BLaER1 (cell line): ENCODE data around the gene EXOC3L4.

Experiments used
- H3K27ac ChIP-seq: shearing (Covaris generic); formaldehyde crosslinking; 2 replicates; pipeline ENCODE4 v1.8.1; 2022
- H3K27me3 ChIP-seq: shearing (Covaris generic); formaldehyde crosslinking; 2 replicates; pipeline ENCODE4 v1.8.1; 2022
- H3K36me3 ChIP-seq: shearing (Covaris generic); formaldehyde crosslinking; 2 replicates; pipeline ENCODE4 v1.8.1; 2022
- H3K4me1 ChIP-seq: shearing (Covaris generic); formaldehyde crosslinking; 2 replicates; pipeline ENCODE4 v1.8.1; 2022
- H3K4me2 ChIP-seq: shearing (Covaris generic); formaldehyde crosslinking; 2 replicates; pipeline ENCODE4 v1.8.1; 2022
- H3K4me3 ChIP-seq: shearing (Covaris generic); formaldehyde crosslinking; 2 replicates; pipeline ENCODE4 v1.8.1; 2022
- H3K9ac ChIP-seq: shearing (Covaris generic); formaldehyde crosslinking; 2 replicates; pipeline ENCODE4 v1.8.1; 2022
- H3K9me3 ChIP-seq: shearing (Covaris generic); formaldehyde crosslinking; 2 replicates; pipeline ENCODE4 v1.8.1; 2022
- H4K20me1 ChIP-seq: shearing (Covaris generic); formaldehyde crosslinking; 2 replicates; pipeline ENCODE4 v1.8.1; 2022
- Cebpa-rat ChIP-seq: shearing (Covaris generic); IDR thresholded peaks from 2 replicates; pipeline ENCODE4 v1.8.1; 2022

The EXOC3L4 gene

DNA sequence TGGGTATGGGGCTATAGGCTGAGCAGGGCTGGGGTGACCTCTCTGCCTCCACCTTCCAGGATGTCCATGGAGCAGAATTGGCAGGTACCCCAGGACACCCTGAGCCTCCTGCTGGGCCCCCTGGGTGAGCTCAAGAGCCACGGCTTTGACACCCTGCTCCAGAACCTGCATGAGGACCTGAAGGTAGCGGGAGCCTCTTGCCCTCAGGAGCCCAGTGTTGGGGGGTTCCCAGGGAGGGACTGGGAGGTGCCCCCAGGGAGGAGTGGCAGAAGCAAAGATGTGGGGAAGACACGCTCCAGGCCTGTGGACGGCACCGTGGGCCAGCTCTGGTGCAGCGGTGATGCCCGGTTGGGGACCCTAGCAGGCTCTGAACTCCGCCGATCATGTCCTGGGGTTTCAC lies 37.1 kb downstream of the EXOC3L4 start:
- Histone ChIP-seq H3K27me3 (no peaks in the 10 kb centered on the region), H3K27ac (no peak overlapping the region), H3K36me3 (peaks cover 97% of the 10 kb centered on the region), H3K4me1 (peaks cover 16% of the 10 kb centered on the region; the same call in 1 of the 2 replicates), H3K4me3 (no peak overlapping the region), H4K20me1 (peaks cover 41% of the 10 kb centered on the region), H3K4me2 (no peak overlapping the region), H3K9me3 (no peaks in the 10 kb centered on the region), H3K9ac (no peak overlapping the region)
- TF ChIP-seq Cebpa-rat: no peak

DNA sequence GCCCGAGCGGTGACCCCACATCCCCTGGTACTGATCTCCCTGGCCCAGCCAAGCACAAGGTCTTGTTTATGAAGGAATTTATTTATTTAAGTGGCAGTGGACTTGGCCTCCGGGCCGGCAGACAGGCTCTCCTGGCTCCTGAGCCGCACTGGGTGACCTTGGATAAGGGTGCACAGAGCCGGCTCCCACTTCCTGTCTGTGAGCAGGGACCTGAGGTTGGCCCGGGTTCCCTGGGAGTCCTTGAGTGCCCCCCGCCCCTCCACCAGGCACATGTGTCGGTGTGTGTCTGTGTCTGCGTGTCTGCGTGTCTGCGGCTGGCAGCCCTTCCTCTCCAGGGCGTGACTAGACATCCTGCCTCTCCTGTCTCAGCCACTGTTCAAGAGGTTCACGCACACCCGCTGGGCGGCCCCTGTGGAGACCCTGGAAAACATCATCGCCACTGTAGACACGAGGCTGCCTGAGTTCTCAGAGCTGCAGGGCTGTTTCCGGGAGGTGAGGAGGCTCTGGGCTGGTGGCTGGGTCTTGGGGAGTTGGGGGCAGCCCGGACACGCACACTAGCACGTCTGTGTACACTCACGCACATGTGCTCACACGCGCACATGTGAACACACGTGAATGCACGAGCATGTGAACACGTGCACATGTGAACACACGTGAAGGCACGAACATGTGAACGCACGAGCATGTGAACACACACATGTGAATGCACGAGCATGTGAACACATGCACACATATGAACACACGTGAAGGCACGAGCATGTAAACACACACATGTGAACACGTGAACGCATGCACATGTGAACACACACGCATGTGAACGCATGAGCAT lies 38.1 kb downstream of the EXOC3L4 start:
- no peak for TF ChIP-seq Cebpa-rat
- Histone ChIP-seq H3K36me3 (peaks cover 93% of the 10 kb centered on the region), H3K9me3 (no peaks in the 10 kb centered on the region), H3K27me3 (no peaks in the 10 kb centered on the region), H3K4me3 (no peak overlapping the region), H4K20me1 (peaks cover 33% of the 10 kb centered on the region), H3K9ac (no peak overlapping the region), H3K4me1 (peaks cover 15% of the 10 kb centered on the region; the same call in 1 of the 2 replicates), H3K4me2 (no peak overlapping the region), H3K27ac (no peak overlapping the region)

DNA sequence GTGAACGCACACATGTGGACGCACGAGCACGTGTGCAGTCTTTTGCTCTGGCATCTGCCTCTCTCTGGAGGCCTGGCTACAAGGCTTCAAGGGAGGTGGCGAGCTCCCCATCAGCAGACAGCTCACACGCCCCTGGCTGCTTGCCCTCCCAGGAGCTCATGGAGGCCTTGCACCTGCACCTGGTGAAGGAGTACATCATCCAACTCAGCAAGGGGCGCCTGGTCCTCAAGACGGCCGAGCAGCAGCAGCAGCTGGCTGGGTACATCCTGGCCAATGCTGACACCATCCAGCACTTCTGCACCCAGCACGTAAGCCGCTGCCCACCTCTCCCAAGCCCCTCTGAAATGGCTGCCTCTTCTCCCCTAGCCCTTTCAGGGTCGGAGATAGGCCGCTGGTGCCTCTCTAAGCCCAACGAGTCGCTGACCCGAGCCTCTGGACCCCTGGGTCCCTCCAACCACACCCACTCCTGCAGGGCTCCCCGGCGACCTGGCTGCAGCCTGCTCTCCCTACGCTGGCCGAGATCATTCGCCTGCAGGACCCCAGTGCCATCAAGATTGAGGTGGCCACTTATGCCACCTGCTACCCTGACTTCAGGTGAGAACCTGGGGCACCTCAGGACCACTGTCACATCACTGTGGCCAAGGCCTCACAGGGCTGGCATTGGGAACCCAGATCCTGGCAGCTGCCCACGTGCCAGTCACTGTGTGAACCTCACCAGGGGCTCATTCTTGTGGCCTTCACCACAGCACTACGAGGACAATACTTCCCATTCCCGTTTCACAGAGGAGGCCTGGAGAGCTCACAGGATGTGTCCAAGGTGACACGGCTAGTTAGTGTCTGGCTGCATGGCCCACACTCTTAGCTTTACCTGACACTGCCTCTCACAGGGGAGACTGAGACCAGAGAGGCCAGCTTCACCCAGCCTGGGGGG lies 39.0 kb downstream of the EXOC3L4 start:
- Histone ChIP-seq H3K9me3 (no peaks in the 10 kb centered on the region), H3K27ac (no peak overlapping the region), H3K4me3 (no peak overlapping the region), H3K4me1 (0 out of 2 replicates have a peak, but pooled peaks cover 7% of the 10 kb centered on the region), H4K20me1 (peaks cover 25% of the 10 kb centered on the region), H3K9ac (no peak overlapping the region), H3K4me2 (no peak overlapping the region), H3K36me3 (peaks cover 85% of the 10 kb centered on the region), H3K27me3 (no peaks in the 10 kb centered on the region)
- no peak for TF ChIP-seq Cebpa-rat

DNA sequence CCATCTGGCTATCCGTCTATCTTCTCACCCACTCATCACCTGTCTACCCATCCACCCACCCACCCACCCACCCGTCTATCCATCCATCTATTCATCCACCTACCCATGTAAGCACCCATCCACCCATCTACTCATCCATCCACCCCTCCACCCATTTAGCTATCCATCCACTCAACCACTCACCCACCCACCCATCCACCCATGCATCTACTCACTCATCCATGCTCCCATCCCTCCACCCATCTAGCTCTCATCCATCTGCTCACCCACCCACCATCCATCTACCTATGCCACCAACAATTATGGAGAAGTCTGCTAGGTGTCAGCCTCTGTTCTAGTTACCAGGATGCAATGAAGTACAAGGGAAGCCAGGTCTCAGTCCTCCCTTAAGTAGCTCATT lies 39.9 kb downstream of the EXOC3L4 start:
- Histone ChIP-seq H3K27me3 (no peaks in the 10 kb centered on the region), H3K36me3 (peaks cover 75% of the 10 kb centered on the region), H3K4me1 (peaks cover 10% of the 10 kb centered on the region; the same call in 1 of the 2 replicates), H4K20me1 (peaks cover 15% of the 10 kb centered on the region), H3K4me3 (no peak overlapping the region), H3K27ac (no peak overlapping the region), H3K4me2 (no peak overlapping the region), H3K9ac (no peak overlapping the region), H3K9me3 (no peaks in the 10 kb centered on the region)
- no peak for TF ChIP-seq Cebpa-rat

DNA sequence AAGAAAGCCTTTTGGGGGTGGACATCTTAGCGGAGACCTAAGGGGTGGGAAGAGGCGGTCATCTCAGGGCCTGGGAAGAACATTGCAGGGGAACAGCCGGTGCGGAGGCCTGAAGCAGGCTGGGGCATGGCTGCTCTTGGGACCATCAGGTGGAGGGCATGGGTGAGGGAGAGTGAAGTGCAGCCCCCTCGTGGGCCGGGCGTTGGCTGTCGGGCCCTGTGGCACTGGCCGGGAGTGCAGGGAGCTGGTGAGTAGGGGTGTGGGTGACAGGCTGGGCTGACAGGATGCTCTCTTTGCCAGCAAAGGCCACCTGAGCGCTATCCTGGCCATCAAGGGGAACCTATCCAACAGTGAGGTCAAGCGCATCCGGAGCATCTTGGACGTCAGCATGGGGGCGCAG lies 40.4 kb downstream of the EXOC3L4 start:
- H3K4me1 ChIP-seq: peaks cover 13% of the 10 kb centered on the region; the same call in 1 of the 2 replicates

DNA sequence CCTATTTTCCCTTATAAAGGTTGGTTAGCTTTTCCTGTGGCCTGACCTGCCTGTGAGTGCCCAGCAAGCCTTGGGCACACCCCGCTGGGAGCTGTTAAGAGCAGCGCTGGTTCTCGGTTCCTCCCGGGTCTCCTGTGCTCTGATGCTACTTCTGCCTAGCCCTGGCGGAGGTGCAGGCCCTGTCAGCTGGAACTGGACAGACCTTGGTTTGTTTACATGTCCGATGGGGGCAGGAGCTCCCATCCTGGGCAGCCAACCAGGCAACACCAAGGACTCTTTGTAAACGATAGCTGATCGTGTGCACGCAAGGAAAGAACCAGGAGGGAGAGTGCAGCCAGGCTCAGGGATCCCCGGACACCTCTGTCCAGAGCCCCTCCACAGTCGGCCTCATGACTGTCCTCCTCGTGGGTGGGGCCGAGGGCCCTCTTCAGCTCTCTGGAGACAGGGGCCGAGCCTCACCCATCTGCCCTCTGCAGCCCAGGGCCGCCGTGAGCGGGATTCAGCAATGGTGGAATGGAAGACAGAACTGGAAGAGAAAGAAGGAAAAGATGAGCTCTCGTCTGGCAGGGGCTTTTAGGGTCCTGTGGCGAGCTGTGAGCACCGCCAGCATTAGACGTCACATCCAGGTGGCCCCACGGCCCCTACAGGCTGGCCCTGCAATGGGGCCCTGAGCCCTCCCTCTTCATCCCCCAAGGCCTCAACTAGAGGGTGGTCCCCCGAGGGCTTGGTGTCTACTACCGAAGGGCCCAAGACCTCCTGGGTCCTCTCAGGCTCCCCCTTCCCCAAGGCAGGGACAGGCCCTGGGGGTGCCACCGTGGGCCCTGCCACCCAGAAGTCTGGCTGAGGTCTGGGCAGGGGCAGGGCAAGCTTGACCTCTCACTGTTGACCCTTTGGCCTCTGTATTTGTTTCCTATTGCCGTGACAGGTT lies 41.1 kb downstream of the EXOC3L4 start:
- no peak overlapping the region for H3K9ac ChIP-seq
- peaks cover 3% of the 10 kb centered on the region for H4K20me1 ChIP-seq
- H3K27ac ChIP-seq: no peak overlapping the region
- no peak for TF ChIP-seq Cebpa-rat
- no peak overlapping the region for H3K4me2 ChIP-seq
- no peaks in the 10 kb centered on the region for H3K9me3 ChIP-seq
- no peak overlapping the region for H3K4me3 ChIP-seq
- H3K27me3 ChIP-seq: no peaks in the 10 kb centered on the region
- peaks cover 20% of the 10 kb centered on the region for H3K4me1 ChIP-seq
- H3K36me3 ChIP-seq: peaks cover 63% of the 10 kb centered on the region

More for the DNA sequence above, 40.4 kb downstream of the EXOC3L4 start:
- no peak overlapping the region for H3K4me3 ChIP-seq
- peaks cover 10% of the 10 kb centered on the region for H4K20me1 ChIP-seq
- no peak overlapping the region for H3K27ac ChIP-seq
- H3K9ac ChIP-seq: no peak overlapping the region
- no peaks in the 10 kb centered on the region for H3K27me3 ChIP-seq
- peaks cover 70% of the 10 kb centered on the region for H3K36me3 ChIP-seq
- TF ChIP-seq Cebpa-rat: no peak
- H3K4me2 ChIP-seq: no peak overlapping the region
- H3K9me3 ChIP-seq: no peaks in the 10 kb centered on the region

DNA sequence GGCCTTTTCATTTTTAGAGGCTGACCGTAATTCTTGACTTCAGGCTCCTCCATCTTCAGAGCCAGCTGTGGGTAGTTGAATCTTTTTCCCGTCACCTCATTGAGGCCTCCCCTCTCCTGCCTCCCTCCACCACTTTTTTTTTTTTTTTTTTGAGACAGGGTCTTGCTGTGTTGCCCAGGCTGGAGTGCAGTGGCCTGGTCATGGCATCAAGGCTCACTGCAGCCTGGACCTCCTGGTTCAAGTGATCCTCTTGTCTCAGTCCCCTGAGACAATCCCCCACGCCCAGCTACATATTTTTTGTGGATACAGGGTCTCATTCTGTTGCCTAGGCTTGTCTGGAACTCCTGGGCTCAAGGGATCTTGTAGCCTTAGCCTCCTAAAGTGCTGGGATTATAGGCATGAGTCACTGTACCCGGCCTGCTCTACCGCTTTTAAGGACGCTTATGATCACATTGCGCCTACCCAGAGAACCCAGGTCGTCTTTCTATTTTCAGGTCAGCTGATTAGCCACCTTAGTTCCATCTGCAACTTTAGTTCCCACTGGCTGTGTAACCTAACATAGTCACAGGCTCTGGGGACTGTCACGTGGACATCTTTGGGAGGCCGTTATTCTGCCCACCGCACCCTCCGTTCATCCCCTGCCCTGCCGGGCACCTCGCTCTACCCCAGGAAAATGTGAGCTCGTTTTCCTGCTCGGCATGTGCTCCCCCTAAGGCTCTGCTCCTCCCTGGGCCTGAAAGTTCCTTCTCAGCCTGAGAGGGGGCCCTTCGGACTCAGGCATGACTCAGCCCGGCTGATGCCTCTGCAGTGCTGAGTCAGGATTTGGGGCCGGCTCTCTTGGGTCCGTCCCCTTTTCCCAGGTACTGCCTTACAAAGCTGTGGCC lies 42.1 kb downstream of the EXOC3L4 start:
- H3K27me3 ChIP-seq: no peaks in the 10 kb centered on the region
- TF ChIP-seq Cebpa-rat: no peak
- no peak overlapping the region for H3K4me2 ChIP-seq
- H3K9ac ChIP-seq: no peak overlapping the region
- H3K27ac ChIP-seq: no peak overlapping the region
- H3K9me3 ChIP-seq: no peaks in the 10 kb centered on the region
- H4K20me1 ChIP-seq: no peaks in the 10 kb centered on the region
- H3K4me3 ChIP-seq: no peak overlapping the region
- peaks cover 53% of the 10 kb centered on the region for H3K36me3 ChIP-seq
- peaks cover 30% of the 10 kb centered on the region for H3K4me1 ChIP-seq

DNA sequence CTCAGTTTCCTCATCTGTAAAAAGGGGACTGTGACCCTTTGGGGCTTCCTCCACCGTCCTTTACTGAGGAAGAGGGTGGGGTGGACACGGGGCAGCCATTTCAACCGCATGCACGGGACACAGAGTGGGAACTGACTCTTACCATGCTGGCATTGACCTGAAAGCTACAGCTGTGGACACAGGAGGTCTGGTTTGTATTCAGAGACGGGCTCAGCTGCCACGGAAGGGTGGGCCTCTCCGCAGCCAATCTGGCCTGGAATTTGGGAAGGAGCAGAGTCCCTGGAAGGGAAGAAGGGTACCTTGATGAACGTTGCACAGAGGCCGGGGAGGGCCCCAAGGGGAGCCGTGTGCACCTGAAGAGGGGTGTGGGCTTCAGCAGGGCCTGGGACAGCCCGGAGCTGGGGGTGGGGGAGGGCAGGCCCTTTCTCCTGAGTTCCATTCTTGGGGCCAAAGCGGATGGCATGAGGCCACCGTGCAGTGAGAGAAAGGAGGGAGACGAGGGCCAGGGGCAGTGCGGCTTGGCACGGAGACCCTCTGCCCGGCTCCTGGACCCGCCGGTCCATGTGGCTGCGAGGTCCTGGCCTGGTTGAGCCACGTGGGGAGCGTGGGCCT lies 43.3 kb downstream of the EXOC3L4 start:
- peaks cover 41% of the 10 kb centered on the region for H3K36me3 ChIP-seq
- peaks cover 39% of the 10 kb centered on the region for H3K4me1 ChIP-seq
- no peak overlapping the region for H3K4me2 ChIP-seq
- no peaks in the 10 kb centered on the region for H3K27me3 ChIP-seq
- no peaks in the 10 kb centered on the region for H4K20me1 ChIP-seq
- H3K4me3 ChIP-seq: no peak overlapping the region
- H3K9ac ChIP-seq: no peak overlapping the region
- no peak for TF ChIP-seq Cebpa-rat
- no peak overlapping the region for H3K27ac ChIP-seq
- H3K9me3 ChIP-seq: no peaks in the 10 kb centered on the region
